Uterus (tissue), 4 donors: ENCODE results near the gene AGPAT3. TPM values are rescaled to one million over a fixed set of nuclear protein-coding genes. Genes with fewer than 3 reads are reported as not detected.

Experiments
- DNase-seq, 2 donors: peaks; one replicate each; pipeline ENCODE4 v3.0.0-alpha.2; 2019 to 2020
- H3K27ac ChIP-seq, 2 donors: fragments of 200-600 bp; sonication (generic); 1 replicate in 1 of 2; 2 replicates in 1 of 2; pipeline ENCODE4 v1.5.1; 2016 to 2018
- H3K27me3 ChIP-seq, 2 donors: fragments of 200-600 bp; sonication (generic); one replicate each; pipeline ENCODE4 v1.5.1; 2018 to 2019; ENCODE audit warnings: control low read depth in 1 of 2
- H3K36me3 ChIP-seq, 2 donors: fragments of 200-600 bp; sonication (generic); one replicate each; pipeline ENCODE4 v1.5.1; 2019; ENCODE audit warnings: control low read depth in 1 of 2
- H3K4me1 ChIP-seq, 2 donors: fragments of 200-600 bp; sonication (generic); one replicate each; pipeline ENCODE4 v1.5.1; 2018 to 2019; ENCODE audit warnings: control low read depth in 1 of 2
- H3K4me3 ChIP-seq, 2 donors: fragments of 200-600 bp; sonication (generic); 1 replicate in 1 of 2; 2 replicates in 1 of 2; pipeline ENCODE4 v1.5.1; 2018 to 2019; ENCODE audit warnings: mild to moderate bottlenecking in 1 of 2
- H3K9me3 ChIP-seq, 2 donors: fragments of 200-600 bp; sonication (generic); one replicate each; pipeline ENCODE4 v1.5.1; 2019; ENCODE audit warnings: control low read depth in 1 of 2
- CTCF ChIP-seq, 4 experiments: fragments of 200-600 bp in 2 of 4; fragments of 450-650 bp in 2 of 4; sonication (generic) in 2 of 4; IDR thresholded peaks; one replicate each; pipeline ENCODE4 v1.5.1; 2016 to 2019; ENCODE audit warnings: antibody characterized with exemption in 4 of 4, mild to moderate bottlenecking in 2 of 4, moderate library complexity in 1 of 4
- POLR2A ChIP-seq, 2 donors: fragments of 450-650 bp; IDR thresholded peaks; one replicate each; pipeline ENCODE4 v1.6.1; 2016; ENCODE audit warnings: antibody characterized with exemption in 2 of 2, mild to moderate bottlenecking in 1 of 2, moderate library complexity in 1 of 2
- intact Hi-C: fragments of 100-400 bp; cut with DNase I; formaldehyde crosslinking; loops from one replicate; pipeline ENCODE4 v1.15.1; 2023; ENCODE audit warnings: low total_unique reads
- total RNA-seq, 4 donors: library from RNA; depleted of rRNA in 3 of 4; stranded (reverse); fragments of >200 nt in 3 of 4; gene quantifications; one replicate each; pipeline versions ENCODE4 v1.1.0 to v1.2.4, GENCODE V29; 2014 to 2023
- donor health status: DM: yes; HTN: yes; CAD: no.

AGPAT3 gene
- total RNA-seq, 4 donors from 2014 or later = 6.8 to 43.4 (median 28.4) TPM

- intact Hi-C loops = no loop called here
- TF ChIP-seq CTCF (IDR thresholded peaks at IDR 0.05) (no peak), POLR2A (IDR thresholded peaks at IDR 0.05) (no peak)
Observed at GRCh38 chr21:43982489-43983078, 117.6 kb downstream of the AGPAT3 start.

GRCh38 chr21:43983390-43983789, 118.4 kb downstream of the AGPAT3 start:
- no peaks in the 10 kb centered on the region for H3K9me3 ChIP-seq
- no peaks in the 10 kb centered on the region for H3K27me3 ChIP-seq
- H3K4me3 ChIP-seq = no peak overlapping the region
- H3K4me1 ChIP-seq = no peaks in the 10 kb centered on the region
- TF ChIP-seq CTCF (IDR thresholded peaks at IDR 0.05) = no peak
- no peak for TF ChIP-seq POLR2A (IDR thresholded peaks at IDR 0.05)
- no peak for DNase-seq
- no peaks in the 10 kb centered on the region for H3K36me3 ChIP-seq
- no peak overlapping the region for H3K27ac ChIP-seq
- intact Hi-C loops = no loop called here

More at GRCh38 chr21:43982489-43983078, 117.6 kb downstream of the AGPAT3 start:
- Histone ChIP-seq H3K27me3 (no peaks in the 10 kb centered on the region), H3K27ac (no peak overlapping the region), H3K4me3 (no peak overlapping the region), H3K4me1 (no peaks in the 10 kb centered on the region), H3K36me3 (no peaks in the 10 kb centered on the region), H3K9me3 (no peaks in the 10 kb centered on the region)
- DNase-seq = no peak

- TF ChIP-seq POLR2A (IDR thresholded peaks at IDR 0.05) (no peak), CTCF (IDR thresholded peaks at IDR 0.05) (no peak)
- no peak for DNase-seq
- Histone ChIP-seq H3K27me3 (no peaks in the 10 kb centered on the region), H3K36me3 (no peaks in the 10 kb centered on the region), H3K27ac (no peak overlapping the region), H3K4me3 (no peak overlapping the region), H3K9me3 (no peaks in the 10 kb centered on the region), H3K4me1 (no peaks in the 10 kb centered on the region)
- intact Hi-C loops = no loop called here
Observed at GRCh38 chr21:43983860-43984420, 118.9 kb downstream of the AGPAT3 start.

GRCh38 chr21:43984905-43985689, 120.1 kb downstream of the AGPAT3 start:
- H3K4me1 ChIP-seq = no peaks in the 10 kb centered on the region
- no peaks in the 10 kb centered on the region for H3K36me3 ChIP-seq
- H3K27ac ChIP-seq = no peak overlapping the region
- no peaks in the 10 kb centered on the region for H3K27me3 ChIP-seq
- intact Hi-C loops = no loop called here
- H3K9me3 ChIP-seq = no peaks in the 10 kb centered on the region
- no peak for DNase-seq
- H3K4me3 ChIP-seq = no peak overlapping the region
- no peak for TF ChIP-seq POLR2A (IDR thresholded peaks at IDR 0.05)
- no peak for TF ChIP-seq CTCF (IDR thresholded peaks at IDR 0.05)

- no peaks in the 10 kb centered on the region for H3K9me3 ChIP-seq
- TF ChIP-seq POLR2A (IDR thresholded peaks at IDR 0.05) (no peak), CTCF (IDR thresholded peaks at IDR 0.05) (no peak)
- no peak overlapping the region for H3K4me3 ChIP-seq
- H3K36me3 ChIP-seq = no peaks in the 10 kb centered on the region
- no peaks in the 10 kb centered on the region for H3K4me1 ChIP-seq
- H3K27ac ChIP-seq = no peak overlapping the region
- intact Hi-C loops = no loop called here
- DNase-seq = no peak
- no peaks in the 10 kb centered on the region for H3K27me3 ChIP-seq
Observed at GRCh38 chr21:43985690-43986251, 120.7 kb downstream of the AGPAT3 start.
